NK-92 treated with Interleukin-12 subunit alpha and Interleukin-12 subunit beta, amount 100 ng/mL, for 24 hours (cell line): ENCODE data around the gene CAPN5.
"Not testable (repeated sequence)": the region's sequence is repeated elsewhere in the genome, so short reads cannot be mapped to it uniquely, and the experiment has no call there.

Experiments used
- DNase-seq: peaks from one replicate; lab custom pipeline; 2025; lab: John Stamatoyannopoulos, UW

Gene CAPN5

DNA sequence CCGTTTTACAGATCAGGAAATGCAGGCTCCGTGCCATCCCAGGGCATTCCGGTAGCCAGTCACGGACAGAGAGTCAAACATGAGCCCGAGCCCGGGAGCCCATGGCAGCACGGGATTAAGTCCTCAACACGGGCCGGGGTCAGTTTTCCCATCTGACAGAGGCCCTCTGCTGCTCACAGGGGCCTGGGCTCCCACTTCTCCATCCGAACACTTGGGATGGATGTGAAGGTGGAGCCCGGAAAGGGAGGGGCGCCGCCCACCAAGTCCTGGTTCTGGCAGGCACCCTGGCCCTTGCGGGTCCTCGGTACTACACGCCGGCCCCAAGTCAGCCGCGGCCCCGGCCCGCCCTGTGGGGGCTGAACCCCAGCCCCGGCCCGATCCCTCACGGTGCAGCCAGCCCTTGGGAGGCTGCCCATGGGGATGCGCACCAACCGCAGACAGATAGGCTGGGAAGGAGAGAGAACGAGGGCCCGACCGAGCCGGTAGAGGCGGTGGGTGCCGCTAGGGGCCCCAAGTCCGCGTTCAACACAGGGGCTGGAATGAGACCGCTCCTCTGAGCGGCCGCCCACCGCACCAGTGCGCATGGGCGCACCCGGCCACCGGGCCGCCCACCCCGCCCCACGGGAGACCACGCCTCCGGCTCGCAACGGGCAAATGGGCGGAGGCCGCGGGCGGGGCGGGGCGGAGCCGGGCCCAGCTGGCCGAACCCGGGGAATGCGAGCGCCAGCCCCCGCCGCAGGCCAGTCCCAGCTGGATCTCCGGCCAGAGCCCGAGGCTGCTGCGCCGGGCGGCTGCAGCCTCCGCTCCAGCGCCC, at the start of gene CAPN5:
CAPN5 (plus strand) TSS at position 743 of the 814 bp plus-strand sequence. CDS start 17,916 bp downstream, outside the sequence.
- no peak for DNase-seq

DNA sequence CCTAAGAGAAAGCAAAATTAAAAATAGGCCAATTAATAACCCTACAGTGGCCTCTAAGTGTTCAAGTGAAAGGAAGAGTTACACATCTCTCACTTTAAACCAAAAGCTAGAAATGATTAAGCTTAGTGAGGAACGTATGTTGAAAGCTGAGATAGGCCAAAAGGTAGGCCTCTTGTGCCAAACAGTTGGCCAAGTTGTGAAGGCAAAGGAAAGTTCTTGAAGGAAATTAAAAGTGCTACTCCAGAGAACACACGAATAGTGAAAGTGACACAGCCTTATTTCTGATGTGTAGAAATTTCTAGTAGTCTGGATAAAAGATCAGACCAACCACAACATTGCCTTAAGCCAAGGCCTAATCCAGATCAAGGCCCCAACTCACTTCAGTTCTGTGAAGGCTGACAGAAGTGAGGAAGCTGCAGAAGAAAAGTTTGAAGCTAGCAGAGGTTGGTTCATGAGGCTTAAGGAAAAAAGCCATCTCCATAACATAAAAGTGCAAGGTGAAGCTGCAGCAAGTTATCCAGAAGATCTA, 48.3 kb upstream of the CAPN5 start:
- DNase-seq: not testable (repeated sequence)

DNA sequence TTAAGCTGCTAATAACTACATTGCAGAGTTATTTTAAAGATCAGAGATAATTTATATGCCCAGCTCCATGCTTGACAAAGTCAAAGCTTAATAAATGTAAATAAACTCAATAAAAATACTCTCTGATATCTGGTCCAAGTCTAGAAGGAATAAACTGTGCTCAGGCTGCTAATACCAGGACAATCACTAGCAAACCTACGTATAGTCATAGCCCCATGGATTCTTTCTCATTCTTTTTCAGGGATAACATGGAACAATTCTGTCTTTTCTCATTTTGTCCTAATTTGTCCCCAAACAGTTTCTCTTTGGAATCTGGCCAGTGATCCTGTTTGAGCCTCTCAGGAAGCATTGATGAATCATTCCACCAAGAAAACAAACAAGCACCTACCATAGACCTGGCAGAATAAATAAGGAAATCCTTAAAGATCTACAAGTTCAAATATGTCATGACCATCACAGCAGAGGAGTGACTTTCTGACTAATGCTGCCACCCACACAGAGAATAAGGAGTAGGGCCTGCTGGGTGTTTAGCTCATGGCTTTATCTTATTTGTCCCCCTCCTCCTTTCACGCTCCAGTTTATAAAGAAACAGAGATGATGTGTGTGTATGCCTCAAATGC, 46.7 kb upstream of the CAPN5 start:
- no peak for DNase-seq

- DNase-seq: no peak
Measured at GRCh38 chr11:77020734-77021133, 46.0 kb upstream of the CAPN5 start.

DNA sequence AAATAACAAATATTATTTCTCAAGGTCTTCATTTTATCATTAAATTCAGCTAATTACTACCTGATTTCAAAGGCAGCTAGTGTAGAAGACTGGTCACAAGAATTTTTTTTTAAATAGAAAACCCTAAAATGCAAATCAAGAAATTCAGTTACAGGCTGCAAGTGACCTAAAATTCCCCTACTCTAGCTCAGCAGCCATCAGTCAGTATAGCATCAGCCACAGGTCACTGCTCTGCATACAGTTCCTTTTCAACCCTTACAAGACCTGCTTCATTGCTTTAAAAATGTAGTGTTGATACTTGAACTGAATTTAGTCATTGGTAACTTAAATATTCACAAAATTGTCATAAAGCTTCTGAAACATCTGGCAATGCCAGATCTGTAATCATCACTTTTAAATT, 42.0 kb upstream of the CAPN5 start:
- no peak for DNase-seq

DNA sequence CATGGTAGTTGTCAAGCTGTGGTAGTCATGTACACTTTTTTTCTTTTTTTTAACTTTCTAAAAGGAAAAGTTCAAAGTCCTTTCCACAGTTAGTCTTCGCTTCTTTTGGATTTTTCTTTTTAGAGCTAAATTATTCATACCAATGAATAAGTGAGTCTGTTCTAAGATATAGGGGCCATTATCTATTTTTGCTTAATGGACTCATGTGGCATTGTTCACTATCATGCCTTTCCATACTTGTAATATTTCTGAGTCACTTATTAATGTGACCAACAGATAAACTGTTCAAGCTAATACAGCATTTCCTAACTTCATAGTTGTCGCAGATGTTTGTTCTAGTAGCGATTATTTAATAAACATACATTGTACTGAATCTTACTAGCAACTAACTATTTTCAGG, 40.5 kb upstream of the CAPN5 start:
- no peak for DNase-seq

- no peak for DNase-seq
Measured at GRCh38 chr11:77026743-77027142, 40.0 kb upstream of the CAPN5 start.

GRCh38 chr11:77027275-77027674, 39.5 kb upstream of the CAPN5 start:
- DNase-seq: no peak

DNA sequence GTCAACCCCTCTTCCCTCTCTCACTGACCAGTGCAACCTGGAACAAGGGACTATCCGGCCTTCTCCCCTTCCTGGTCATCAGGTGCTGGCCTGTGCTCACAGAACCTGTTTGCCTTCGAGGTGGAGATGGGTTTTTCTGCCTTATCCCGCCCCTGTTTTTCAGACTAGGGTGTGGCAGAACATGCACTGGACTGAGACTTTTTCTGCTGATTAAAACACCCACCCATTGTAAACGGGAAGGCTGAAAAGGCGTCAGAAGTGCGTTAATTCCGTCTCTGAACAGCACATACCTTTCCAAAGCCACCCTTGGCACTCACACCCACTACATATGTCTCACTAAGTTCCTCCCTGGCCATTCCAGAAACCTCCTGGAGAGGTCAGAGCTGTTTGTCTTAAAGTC, 36.9 kb upstream of the CAPN5 start:
- DNase-seq: no peak

- DNase-seq: no peak
Measured at GRCh38 chr11:77030834-77031414, 35.8 kb upstream of the CAPN5 start.

DNA sequence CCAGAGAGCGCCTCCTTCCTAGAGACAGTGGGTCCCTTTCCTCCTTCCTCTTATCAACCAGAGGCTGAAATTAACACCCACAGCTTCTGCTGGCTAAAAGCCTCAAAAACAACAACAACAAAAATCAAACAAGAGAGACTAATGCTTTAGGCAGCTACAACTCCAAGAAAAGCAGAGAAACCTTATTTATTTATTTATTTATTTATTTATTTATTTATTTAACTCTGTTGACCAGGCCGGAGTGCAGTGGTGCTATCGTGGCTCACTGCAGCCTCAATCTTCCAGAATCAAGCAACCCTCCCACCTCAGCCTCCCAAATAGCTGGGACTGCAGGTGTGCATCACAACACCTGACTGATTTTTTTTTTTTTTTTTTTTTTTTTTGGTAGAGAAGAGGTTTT, 35.2 kb upstream of the CAPN5 start:
- no peak for DNase-seq

DNA sequence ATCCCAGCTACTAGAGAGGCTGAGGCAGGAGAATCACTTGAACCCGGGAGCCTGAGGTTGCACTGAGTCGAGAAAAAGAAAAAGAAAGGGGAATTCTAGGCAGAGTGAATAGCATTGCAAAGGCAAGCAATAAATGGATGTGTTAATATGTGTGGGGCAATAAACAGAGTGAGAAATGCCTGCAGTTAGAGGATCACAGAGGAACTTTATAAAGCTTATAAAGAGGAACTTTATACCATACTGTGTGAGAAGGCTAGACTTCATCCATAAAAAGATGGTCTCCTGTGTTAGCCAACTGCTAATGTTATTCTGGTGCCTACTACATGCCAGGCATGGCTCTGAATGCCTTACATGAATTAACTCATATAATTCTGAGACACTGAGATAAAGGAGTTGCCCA, 31.7 kb upstream of the CAPN5 start:
- DNase-seq: no peak

DNA sequence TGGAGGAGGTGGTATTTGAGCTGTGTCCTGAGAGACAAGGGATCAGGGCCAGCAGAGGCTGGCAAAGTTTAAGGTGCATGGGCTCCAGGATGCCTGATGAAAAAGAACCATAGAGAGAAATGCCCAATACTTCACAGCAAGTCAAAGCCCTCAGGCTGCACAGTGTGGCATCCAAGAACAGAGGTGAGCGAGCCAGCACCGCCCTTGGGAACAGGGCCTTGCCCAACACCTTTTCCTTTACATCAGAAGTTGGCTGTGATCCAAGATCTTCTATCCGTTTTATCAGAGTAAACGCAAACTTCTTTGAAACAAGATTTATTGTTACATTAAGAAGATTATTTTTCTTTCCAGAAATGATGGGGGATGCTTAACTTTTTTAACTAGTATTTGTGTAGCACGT, 31.2 kb upstream of the CAPN5 start:
- DNase-seq: no peak

DNA sequence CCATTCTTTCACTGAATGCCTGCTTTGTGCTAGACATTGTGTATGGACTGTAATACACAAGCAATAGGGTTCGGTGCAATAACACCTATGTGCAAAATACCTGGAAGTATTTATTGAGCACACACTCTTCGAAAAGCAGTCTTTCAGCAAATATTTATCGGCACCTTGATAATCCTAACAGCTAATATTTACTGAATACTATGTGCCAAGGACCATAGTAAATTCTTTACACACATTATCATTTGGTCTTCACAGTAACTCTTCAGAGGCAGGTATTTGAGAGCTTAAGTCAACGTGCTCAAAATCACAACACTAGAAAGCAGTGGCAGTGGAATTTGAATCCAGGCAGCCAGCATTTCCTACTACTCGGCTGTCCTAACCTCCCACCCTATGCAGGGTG, 30.4 kb upstream of the CAPN5 start:
- DNase-seq: no peak

DNA sequence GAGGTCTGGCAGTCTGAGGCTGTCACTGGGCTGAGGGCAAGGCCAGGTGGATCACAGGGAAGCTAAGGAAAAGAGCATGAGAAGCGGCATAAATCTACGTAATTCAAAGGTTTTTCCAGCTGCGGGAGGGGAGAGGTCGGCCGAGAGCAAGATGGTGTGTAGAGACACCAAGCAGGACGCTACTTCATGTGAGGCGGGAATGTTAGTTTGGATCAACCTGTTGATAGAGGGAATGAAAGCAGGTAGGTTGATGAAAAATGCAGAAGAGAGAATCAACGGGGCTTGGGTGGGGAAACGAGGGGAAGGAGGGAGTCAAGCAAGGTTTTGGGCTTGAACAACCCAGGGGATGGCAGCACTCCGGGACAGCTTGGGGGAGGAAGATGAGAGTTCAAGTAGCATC, 29.7 kb upstream of the CAPN5 start:
- no peak for DNase-seq

DNA sequence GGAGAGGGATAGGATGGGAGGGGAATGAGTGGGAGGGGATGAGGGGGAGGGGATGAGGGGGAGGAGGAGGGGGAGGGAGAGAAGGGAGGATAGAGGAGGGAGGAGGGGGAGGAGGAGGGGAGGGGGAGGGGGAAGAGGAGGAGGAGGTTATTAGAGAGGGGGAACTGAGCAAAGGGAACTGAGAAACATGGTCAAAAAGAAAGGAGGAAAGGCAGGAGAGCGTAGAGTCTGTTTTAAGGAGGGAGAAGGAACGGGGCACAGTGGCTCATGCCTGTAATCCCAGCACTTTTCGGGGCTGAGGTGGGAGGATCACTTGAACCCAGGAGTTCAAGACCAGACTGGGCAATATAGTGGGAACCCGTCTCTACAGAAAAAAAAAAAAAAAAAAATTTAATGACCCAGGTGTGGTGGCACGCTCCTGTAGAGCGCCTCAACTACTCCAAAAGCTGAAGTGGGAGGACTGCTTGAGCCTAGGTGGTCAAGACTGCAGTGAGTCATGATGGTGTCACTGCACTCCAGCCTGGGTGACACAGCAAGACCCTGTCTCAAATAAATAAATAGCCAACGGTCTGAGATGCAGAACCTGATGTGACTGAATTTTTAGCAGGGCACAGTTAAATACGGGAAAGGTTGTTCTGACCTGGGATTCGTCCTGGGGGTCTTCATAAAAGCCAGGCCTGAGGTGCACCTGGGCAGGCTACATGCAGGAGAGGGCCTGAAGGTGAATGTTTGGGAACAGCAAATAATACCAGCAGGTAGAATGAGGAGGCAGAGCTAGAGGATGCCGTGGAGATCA, 28.5 kb upstream of the CAPN5 start:
- DNase-seq: no peak

- no peak for DNase-seq
Measured at GRCh38 chr11:77038825-77039326, 27.9 kb upstream of the CAPN5 start.

GRCh38 chr11:77039491-77040400, 27.0 kb upstream of the CAPN5 start:
- no peak for DNase-seq

DNA sequence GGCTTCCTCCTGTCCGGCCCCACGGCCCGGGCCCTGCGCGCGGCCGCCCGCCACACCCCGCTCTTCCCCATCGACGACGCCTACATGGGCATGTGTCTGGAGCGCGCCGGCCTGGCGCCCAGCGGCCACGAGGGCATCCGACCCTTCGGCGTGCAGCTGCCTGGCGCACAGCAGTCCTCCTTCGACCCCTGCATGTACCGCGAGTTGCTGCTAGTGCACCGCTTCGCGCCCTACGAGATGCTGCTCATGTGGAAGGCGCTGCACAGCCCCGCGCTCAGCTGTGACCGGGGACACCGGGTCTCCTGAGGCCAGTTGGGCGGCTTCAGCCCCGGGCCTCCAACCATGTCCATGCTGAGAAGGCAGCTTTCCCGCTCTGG, 26.4 kb upstream of the CAPN5 start:
- DNase-seq: no peak

- DNase-seq: no peak
Measured at GRCh38 chr11:77040889-77041288, 25.9 kb upstream of the CAPN5 start.

- DNase-seq: no peak
Measured at GRCh38 chr11:77042111-77042726, 24.6 kb upstream of the CAPN5 start.
